Activated B cell treated with CpG ODN at 0.5 μM for 24 hours (primary cell): ENCODE measurements around the gene KCNJ8. TPM values are rescaled to one million over a fixed set of nuclear protein-coding genes. Genes with fewer than 3 reads are reported as not detected.
"Not testable (repeated sequence)": the region's sequence is repeated elsewhere in the genome, so short reads cannot be mapped to it uniquely, and the experiment has no call there.

Experiments used
- ATAC-seq: fragments of 200-7000 bp; cut with Tn5 transposase; one replicate; pipeline ENCODE4 v1.10.0; 2021; ENCODE audit warnings: low read depth, mild to moderate bottlenecking, moderate library complexity
- CTCF ChIA-PET: fragments of 350-600 bp; sonication (Branson Sonifier 250); formaldehyde crosslinking; loops from one replicate; lab custom pipeline; 2021; ENCODE audit warnings: antibody characterized with exemption; lab: Charles Lee
- POLR2A ChIA-PET: fragments of 350-600 bp; sonication (Branson Sonifier 250); formaldehyde crosslinking; loops from one replicate; lab custom pipeline; 2021; ENCODE audit warnings: antibody characterized with exemption; lab: Charles Lee
- DNase-seq: peaks from one replicate; pipeline ENCODE4 v3.0.0; 2022
- H3K27ac Mint-ChIP-seq: one replicate; pipeline ENCODE4 v1.8.0; 2020; ENCODE audit warnings: mixed read lengths
- H3K27me3 Mint-ChIP-seq: one replicate; pipeline ENCODE4 v1.8.0; 2021; ENCODE audit warnings: mixed read lengths
- H3K36me3 Mint-ChIP-seq: one replicate; pipeline ENCODE4 v1.8.0; 2021; ENCODE audit warnings: low read depth, mixed read lengths
- H3K4me1 Mint-ChIP-seq: one replicate; pipeline ENCODE4 v1.8.0; 2021; ENCODE audit warnings: mixed read lengths
- H3K4me3 Mint-ChIP-seq: one replicate; pipeline ENCODE4 v1.8.0; 2020; ENCODE audit warnings: mild to moderate bottlenecking, mixed read lengths
- H3K9me3 Mint-ChIP-seq: one replicate; pipeline ENCODE4 v1.8.0; 2020; ENCODE audit warnings: mixed read lengths
- CTCF ChIP-seq: fragments of 200-600 bp; IDR thresholded peaks from one replicate; pipeline ENCODE4 v1.8.0; 2022; ENCODE audit warnings: antibody characterized with exemption, mild to moderate bottlenecking
- intact Hi-C: fragments of 100-400 bp; cut with micrococcal nuclease; formaldehyde crosslinking; loops from one replicate; pipeline ENCODE4 v1.15.1; 2024
- total RNA-seq: library from RNA; stranded (reverse); gene quantifications from 2 replicates; pipeline ENCODE4 v1.2.3, GENCODE V29; 2022

KCNJ8 gene
- total RNA-seq, 1 donor from 2014 or later: not detected

- CTCF ChIA-PET: no interaction called here
- H3K9me3 Mint-ChIP-seq: peaks cover 3% of the 10 kb centered on the region
- no peaks in the 10 kb centered on the region for H3K36me3 Mint-ChIP-seq
- no peak overlapping the region for H3K27ac Mint-ChIP-seq
- no peak for DNase-seq
- no peak for ATAC-seq
- intact Hi-C loops: no loop called here
- H3K4me1 Mint-ChIP-seq: no peaks in the 10 kb centered on the region
- POLR2A ChIA-PET: no interaction called here
- H3K27me3 Mint-ChIP-seq: peaks cover 6% of the 10 kb centered on the region
- H3K4me3 Mint-ChIP-seq: no peak overlapping the region
- no peak for TF ChIP-seq CTCF
These were observed 21.3 kb upstream of the KCNJ8 start for GRCh38 chr12:21795648-21796328.

GRCh38 chr12:21794807-21795595, 20.5 kb upstream of the KCNJ8 start:
- CTCF ChIA-PET, H3K27ac Mint-ChIP-seq, POLR2A ChIA-PET, ATAC-seq, H3K9me3 Mint-ChIP-seq, intact Hi-C loops, H3K27me3 Mint-ChIP-seq, DNase-seq, H3K4me1 Mint-ChIP-seq, H3K4me3 Mint-ChIP-seq, H3K36me3 Mint-ChIP-seq: not testable (repeated sequence)

GRCh38 chr12:21789687-21790086, 15.2 kb upstream of the KCNJ8 start:
- H3K4me3 Mint-ChIP-seq, H3K9me3 Mint-ChIP-seq, DNase-seq, CTCF ChIA-PET, POLR2A ChIA-PET, ATAC-seq, H3K4me1 Mint-ChIP-seq, H3K27ac Mint-ChIP-seq, H3K36me3 Mint-ChIP-seq, intact Hi-C loops, H3K27me3 Mint-ChIP-seq: not testable (repeated sequence)

GRCh38 chr12:21788089-21788983, 13.8 kb upstream of the KCNJ8 start:
- intact Hi-C loops: no loop called here
- H3K4me3 Mint-ChIP-seq: no peak overlapping the region
- ChIA-PET CTCF (no interaction called here), POLR2A (no interaction called here)
- H3K9me3 Mint-ChIP-seq: peaks cover under 1% of the 10 kb centered on the region
- DNase-seq: no peak
- ATAC-seq: no peak
- TF ChIP-seq CTCF: no peak
- no peaks in the 10 kb centered on the region for H3K4me1 Mint-ChIP-seq
- H3K27me3 Mint-ChIP-seq: peaks cover 3% of the 10 kb centered on the region
- no peaks in the 10 kb centered on the region for H3K36me3 Mint-ChIP-seq
- H3K27ac Mint-ChIP-seq: no peak overlapping the region

GRCh38 chr12:21786041-21786531, 11.6 kb upstream of the KCNJ8 start:
- Mint-ChIP-seq H3K36me3 (no peaks in the 10 kb centered on the region), H3K9me3 (peaks cover 4% of the 10 kb centered on the region), H3K4me1 (no peaks in the 10 kb centered on the region), H3K4me3 (no peak overlapping the region), H3K27ac (no peak overlapping the region), H3K27me3 (no peaks in the 10 kb centered on the region)
- no peak for DNase-seq
- intact Hi-C loops: no loop called here
- ChIA-PET CTCF (no interaction called here), POLR2A (no interaction called here)
- no peak for ATAC-seq
- no peak for TF ChIP-seq CTCF

- H3K36me3 Mint-ChIP-seq, H3K4me3 Mint-ChIP-seq, CTCF ChIA-PET, POLR2A ChIA-PET, H3K27ac Mint-ChIP-seq, intact Hi-C loops, H3K9me3 Mint-ChIP-seq, H3K27me3 Mint-ChIP-seq, ATAC-seq, H3K4me1 Mint-ChIP-seq, DNase-seq: not testable (repeated sequence)
These were observed 8.2 kb upstream of the KCNJ8 start for GRCh38 chr12:21782723-21783122.
